ENCODE data around the gene DNAJC12.
A peak's percentile ranks its signal among the peaks of the same experiment; 100 is the strongest.

DNAJC12 gene

DNA sequence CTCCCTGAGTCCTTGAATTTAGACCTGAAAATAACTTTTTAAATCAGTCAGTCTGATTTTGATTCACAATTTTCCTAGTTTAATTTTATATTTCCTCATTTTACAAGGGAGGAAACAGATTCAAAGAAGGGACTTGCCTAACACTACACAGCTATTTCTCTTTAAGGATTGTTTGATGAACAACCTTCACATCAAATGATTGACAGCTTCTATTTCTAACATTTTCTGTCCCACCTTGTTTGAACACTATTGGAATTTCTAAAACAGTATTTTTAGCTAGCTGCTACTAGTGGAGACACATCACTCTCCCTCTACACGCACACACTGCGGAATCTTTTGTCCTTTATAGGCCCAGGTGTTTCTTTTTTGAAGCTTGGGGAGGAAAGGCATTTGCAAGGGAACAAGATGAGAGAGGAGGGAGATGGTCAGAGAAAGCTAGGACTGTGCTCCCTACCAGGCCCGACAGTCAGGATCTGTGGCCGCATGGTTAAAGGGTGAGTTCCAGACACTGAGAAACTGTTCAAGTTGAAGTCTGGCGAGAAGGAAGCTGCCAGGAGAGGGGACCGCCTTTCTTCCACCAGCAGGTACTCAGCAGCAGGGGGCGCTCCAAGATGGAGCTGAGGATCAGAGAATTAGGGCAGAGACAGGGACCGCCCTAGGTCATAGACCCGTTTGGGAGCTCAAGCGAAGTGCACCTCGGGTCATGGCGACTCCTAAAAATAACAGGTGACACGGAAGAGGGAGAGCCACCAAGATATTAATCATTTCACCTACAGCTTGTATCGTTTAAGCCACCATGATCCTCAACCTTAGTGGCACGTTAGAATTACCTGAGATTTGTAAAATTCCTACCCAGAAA lies 49.7 kb downstream of the DNAJC12 start:
- H3K27ac ChIP-seq, result no peak overlapping the region
- no peaks in the 10 kb centered on the region for H3K36me3 ChIP-seq
- H3K4me3 ChIP-seq (ENCODE audit: low read depth, low read length), result no peak overlapping the region

DNA sequence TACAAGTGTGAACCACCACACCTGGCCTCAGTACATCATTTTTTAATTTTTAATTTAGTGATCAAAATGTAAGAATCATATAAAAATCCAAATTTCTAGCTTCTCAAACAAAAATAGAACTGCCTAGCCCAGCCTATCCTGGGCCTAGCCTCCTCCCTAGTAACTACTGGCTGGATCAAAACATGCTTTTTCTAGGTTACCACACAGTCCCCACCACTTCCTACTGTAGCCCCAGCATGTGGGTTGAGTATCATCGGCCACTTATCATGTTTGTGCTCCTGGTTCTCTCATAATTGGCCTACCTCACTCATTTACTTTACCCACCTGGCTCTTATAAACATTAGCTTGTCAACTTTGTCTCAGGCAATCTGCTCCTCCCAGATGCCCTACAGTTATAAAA lies 52.9 kb downstream of the DNAJC12 start:
- H3K27me3 ChIP-seq (ENCODE audit: insufficient read depth, low read depth, severe bottlenecking), result no peaks in the 10 kb centered on the region
- TF ChIP-seq, protein P1, sequence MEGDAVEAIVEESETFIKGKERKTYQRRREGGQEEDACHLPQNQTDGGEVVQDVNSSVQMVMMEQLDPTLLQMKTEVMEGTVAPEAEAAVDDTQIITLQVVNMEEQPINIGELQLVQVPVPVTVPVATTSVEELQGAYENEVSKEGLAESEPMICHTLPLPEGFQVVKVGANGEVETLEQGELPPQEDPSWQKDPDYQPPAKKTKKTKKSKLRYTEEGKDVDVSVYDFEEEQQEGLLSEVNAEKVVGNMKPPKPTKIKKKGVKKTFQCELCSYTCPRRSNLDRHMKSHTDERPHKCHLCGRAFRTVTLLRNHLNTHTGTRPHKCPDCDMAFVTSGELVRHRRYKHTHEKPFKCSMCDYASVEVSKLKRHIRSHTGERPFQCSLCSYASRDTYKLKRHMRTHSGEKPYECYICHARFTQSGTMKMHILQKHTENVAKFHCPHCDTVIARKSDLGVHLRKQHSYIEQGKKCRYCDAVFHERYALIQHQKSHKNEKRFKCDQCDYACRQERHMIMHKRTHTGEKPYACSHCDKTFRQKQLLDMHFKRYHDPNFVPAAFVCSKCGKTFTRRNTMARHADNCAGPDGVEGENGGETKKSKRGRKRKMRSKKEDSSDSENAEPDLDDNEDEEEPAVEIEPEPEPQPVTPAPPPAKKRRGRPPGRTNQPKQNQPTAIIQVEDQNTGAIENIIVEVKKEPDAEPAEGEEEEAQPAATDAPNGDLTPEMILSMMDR (IDR thresholded peaks at IDR 0.05; ENCODE audit: low read depth, low read length), result no peak
- H3K9me3 ChIP-seq (ENCODE audit: severe bottlenecking), result no peaks in the 10 kb centered on the region
- H3K4me3 ChIP-seq (ENCODE audit: low read depth, low read length), result no peak overlapping the region
- H3K36me3 ChIP-seq, result no peaks in the 10 kb centered on the region
- no peak overlapping the region for H3K27ac ChIP-seq
- DNase-seq, result no peak

More for the DNA sequence above, 49.7 kb downstream of the DNAJC12 start:
- TF ChIP-seq, protein P1 (IDR thresholded peaks at IDR 0.05; ENCODE audit: low read depth, low read length), result peak; percentile 84
- DNase-seq, result peak; percentile 84
- Histone ChIP-seq H3K27me3 (ENCODE audit: insufficient read depth, low read depth, severe bottlenecking) (no peaks in the 10 kb centered on the region), H3K9me3 (ENCODE audit: severe bottlenecking) (no peaks in the 10 kb centered on the region)

DNA sequence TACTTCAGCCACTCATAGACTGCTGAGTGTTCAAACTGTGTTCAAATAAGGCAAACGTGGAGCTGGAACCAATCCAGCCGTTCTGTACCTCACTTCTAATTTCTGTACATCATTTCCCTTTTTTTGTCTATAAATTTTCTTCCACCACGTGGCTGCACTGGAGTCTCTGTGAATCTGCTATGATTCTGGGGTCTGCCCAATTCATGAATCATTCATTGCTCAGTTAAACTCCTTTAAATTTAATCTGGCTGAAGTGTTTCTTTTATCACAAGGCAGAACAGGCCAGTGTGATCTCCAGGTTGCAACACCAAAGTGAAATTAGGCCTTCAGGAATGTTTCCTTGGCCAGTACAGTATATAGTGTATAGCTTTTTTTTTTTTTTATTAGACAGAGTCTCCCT lies 53.5 kb downstream of the DNAJC12 start:
- DNase-seq, result no peak

DNA sequence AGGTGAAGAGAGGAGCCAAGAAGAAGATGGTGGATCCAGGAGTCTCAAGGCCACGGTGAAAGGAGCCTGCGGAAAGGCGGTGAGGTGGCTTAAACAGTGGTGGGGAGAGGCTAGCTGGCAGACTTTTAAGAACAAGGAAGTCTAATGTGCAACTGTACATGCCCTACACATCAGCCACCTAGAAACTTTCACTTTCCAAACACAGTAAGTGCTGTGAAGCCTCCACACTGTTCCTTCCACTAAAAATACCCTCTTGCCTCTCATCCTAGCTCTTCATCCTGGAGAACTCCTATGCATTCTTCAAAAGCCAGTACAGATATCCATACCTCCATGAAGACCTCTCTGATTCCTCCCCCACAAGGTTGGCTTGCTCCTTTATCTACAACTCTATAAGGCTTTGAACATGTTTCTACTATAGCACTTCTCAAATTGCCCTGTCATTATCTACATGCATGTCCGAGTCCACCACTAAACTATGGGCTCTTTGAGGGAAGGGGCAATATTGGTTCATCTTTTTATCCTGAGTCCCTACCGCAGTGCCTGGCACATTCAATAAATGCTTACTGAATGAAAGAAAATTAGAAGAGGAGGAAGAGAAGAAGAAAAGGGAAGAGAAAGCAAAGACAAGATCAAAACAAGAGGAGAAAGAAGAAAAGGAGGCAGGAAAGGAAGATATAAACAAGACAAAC lies 54.2 kb downstream of the DNAJC12 start:
- Histone ChIP-seq H3K9me3 (ENCODE audit: severe bottlenecking) (no peaks in the 10 kb centered on the region), H3K27me3 (ENCODE audit: insufficient read depth, low read depth, severe bottlenecking) (no peaks in the 10 kb centered on the region), H3K36me3 (no peaks in the 10 kb centered on the region), H3K27ac (no peak overlapping the region), H3K4me3 (ENCODE audit: low read depth, low read length) (no peak overlapping the region)
- no peak for DNase-seq
- TF ChIP-seq, protein P1 (IDR thresholded peaks at IDR 0.05; ENCODE audit: low read depth, low read length), result no peak

More for the DNA sequence above, 53.5 kb downstream of the DNAJC12 start:
- H3K27ac ChIP-seq, result no peak overlapping the region
- no peak overlapping the region for H3K4me3 ChIP-seq (ENCODE audit: low read depth, low read length)
- TF ChIP-seq, protein P1 (IDR thresholded peaks at IDR 0.05; ENCODE audit: low read depth, low read length), result no peak
- H3K9me3 ChIP-seq (ENCODE audit: severe bottlenecking), result no peaks in the 10 kb centered on the region
- no peaks in the 10 kb centered on the region for H3K36me3 ChIP-seq
- no peaks in the 10 kb centered on the region for H3K27me3 ChIP-seq (ENCODE audit: insufficient read depth, low read depth, severe bottlenecking)

DNA sequence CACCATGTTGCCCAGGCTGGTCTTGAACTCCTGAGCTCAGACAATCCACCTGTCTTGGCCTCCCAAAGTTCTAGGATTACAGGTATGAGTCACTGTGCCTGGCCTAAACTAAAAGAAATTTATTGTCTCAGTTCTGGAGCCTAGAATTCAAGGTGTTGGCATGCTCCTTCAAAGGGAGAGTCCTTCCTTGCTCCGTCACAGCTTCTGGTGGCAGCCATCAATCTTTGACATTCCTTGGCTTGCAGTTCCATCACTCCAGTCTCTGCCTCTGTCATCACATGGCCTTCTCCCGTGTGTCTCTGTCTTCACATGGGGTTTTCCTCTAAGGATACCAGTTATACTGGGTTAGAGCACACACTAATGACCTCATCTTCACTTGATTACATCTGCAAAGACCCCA lies 55.5 kb downstream of the DNAJC12 start:
- DNase-seq, result no peak
- Histone ChIP-seq H3K27me3 (ENCODE audit: insufficient read depth, low read depth, severe bottlenecking) (no peaks in the 10 kb centered on the region), H3K4me3 (ENCODE audit: low read depth, low read length) (no peak overlapping the region), H3K9me3 (ENCODE audit: severe bottlenecking) (no peaks in the 10 kb centered on the region), H3K36me3 (no peaks in the 10 kb centered on the region), H3K27ac (no peak overlapping the region)
- TF ChIP-seq, protein P1 (IDR thresholded peaks at IDR 0.05; ENCODE audit: low read depth, low read length), result no peak
